Natural killer cell (primary cell): ENCODE data around the gene TBL1Y. TPM values are rescaled to one million over a fixed set of nuclear protein-coding genes. Genes with fewer than 3 reads are reported as not detected.

Source experiments
- ATAC-seq, 3 donors: fragments of 150-1000 bp in 2 of 3; fragments of 200-7000 bp in 1 of 3; cut with Tn5 transposase; 1 replicate in 1 of 3; 2 replicates in 2 of 3; pipeline ENCODE4 v1.10.0; 2021; ENCODE audit warnings: mild to moderate bottlenecking in 2 of 3, moderate library complexity in 2 of 3
- DNase-seq, 2 donors: peaks; one replicate each; pipeline versions ENCODE4 v3.0.0 to v3.0.0-alpha.2; 2013 to 2021; ENCODE audit warnings: mixed read lengths in 1 of 2
- H3K27ac ChIP-seq: one replicate; pipeline ENCODE4 v1.5.1; 2013; ENCODE audit warnings: mild to moderate bottlenecking, low read length
- H3K27me3 ChIP-seq: one replicate; pipeline ENCODE4 v1.6.1; 2013; ENCODE audit warnings: low read length; ENCODE audit not compliant: control insufficient read depth, insufficient read depth
- H3K36me3 ChIP-seq: one replicate; pipeline ENCODE4 v1.6.1; 2013; ENCODE audit warnings: low read length; ENCODE audit not compliant: control insufficient read depth, insufficient read depth
- H3K4me1 ChIP-seq: one replicate; pipeline ENCODE4 v1.6.1; 2013; ENCODE audit warnings: low read length; ENCODE audit not compliant: control insufficient read depth, insufficient read depth
- H3K4me3 ChIP-seq: one replicate; pipeline ENCODE4 v1.5.1; 2013; ENCODE audit warnings: low read length
- H3K9me3 ChIP-seq: one replicate; pipeline ENCODE4 v1.6.1; 2013; ENCODE audit warnings: low read length; ENCODE audit not compliant: control insufficient read depth, insufficient read depth
- H3K27ac Mint-ChIP-seq, 2 donors: one replicate each; pipeline ENCODE4 v1.8.0; 2022; ENCODE audit warnings: mild to moderate bottlenecking in 2 of 2, mixed read lengths in 2 of 2, moderate library complexity in 1 of 2
- H3K27me3 Mint-ChIP-seq, 2 donors: one replicate each; pipeline ENCODE4 v1.8.0; 2022; ENCODE audit warnings: low read depth in 2 of 2, mixed read lengths in 2 of 2
- H3K36me3 Mint-ChIP-seq: one replicate; pipeline ENCODE4 v1.8.0; 2022; ENCODE audit warnings: mixed read lengths
- H3K4me1 Mint-ChIP-seq, 2 donors: one replicate each; pipeline ENCODE4 v1.8.0; 2022; ENCODE audit warnings: mixed read lengths in 2 of 2
- H3K4me3 Mint-ChIP-seq: one replicate; pipeline ENCODE4 v1.8.0; 2022; ENCODE audit warnings: mild to moderate bottlenecking, moderate library complexity, mixed read lengths
- H3K9me3 Mint-ChIP-seq, 2 donors: one replicate each; pipeline ENCODE4 v1.8.0; 2022; ENCODE audit warnings: mixed read lengths in 2 of 2
- CTCF ChIP-seq: fragments of 200-600 bp; IDR thresholded peaks from one replicate; pipeline ENCODE4 v1.8.0; 2022; ENCODE audit warnings: antibody characterized with exemption
- WGBS: methylation state at CpG from one replicate; pipeline ENCODE4 v1.1.7; 2013; ENCODE audit warnings: missing lambda C conversion rate; ENCODE audit not compliant: insufficient coverage; 5-methylcytosine and 5-hydroxymethylcytosine counted together
- intact Hi-C: fragments of 100-400 bp; cut with micrococcal nuclease; formaldehyde crosslinking; loops from one replicate; pipeline ENCODE4 v1.14.2; 2022
- total RNA-seq, 4 donors: library from RNA; stranded (reverse); fragments of 120-200 nt in 1 of 4; gene quantifications; one replicate each; pipeline versions ENCODE4 v1.2.3 to v1.2.4, GENCODE V29; 2013 to 2022

The TBL1Y gene
- total RNA-seq, 3 donors from 2014 or later (not counting 1 experiment from before 2014, with no cell fraction given): not detected

- Mint-ChIP-seq H3K4me3 (no peak overlapping the region), H3K27ac (no peak overlapping the region), H3K27me3 (peaks cover 0 to 2% of the 10 kb centered on the region in 2 donors), H3K4me1 (peaks cover 0 to 6% of the 10 kb centered on the region in 2 donors), H3K9me3 (no peaks in the 10 kb centered on the region), H3K36me3 (no peaks in the 10 kb centered on the region)
- Histone ChIP-seq H3K27me3 (no peaks in the 10 kb centered on the region), H3K36me3 (no peaks in the 10 kb centered on the region), H3K9me3 (no peaks in the 10 kb centered on the region), H3K4me1 (no peaks in the 10 kb centered on the region), H3K27ac (no peak overlapping the region), H3K4me3 (no peak overlapping the region)
- WGBS: 88% methylated on average over 5 of the region's 5 CpGs
- intact Hi-C loops: loop anchor here (10.0 kb wide), 1 partner anchor 61 kb away; no protein-coding TSS in a partner anchor
- no peak for DNase-seq
- TF ChIP-seq CTCF: no peak
- no peak for ATAC-seq
Measured at GRCh38 chrY:7115871-7116270, 205.4 kb downstream of the TBL1Y start.

- no peaks in the 10 kb centered on the region for H3K4me1 ChIP-seq
- Mint-ChIP-seq H3K36me3 (no peaks in the 10 kb centered on the region), H3K4me3 (no peak overlapping the region), H3K9me3 (no peaks in the 10 kb centered on the region), H3K4me1 (peaks cover 0 to 6% of the 10 kb centered on the region in 2 donors), H3K27me3 (peaks cover 0 to 2% of the 10 kb centered on the region in 2 donors), H3K27ac (no peak overlapping the region)
- H3K9me3 ChIP-seq: no peaks in the 10 kb centered on the region
- intact Hi-C loops: no loop called here
- H3K27ac ChIP-seq: no peak overlapping the region
- no peak for DNase-seq
- no peak overlapping the region for H3K4me3 ChIP-seq
- WGBS: 88% methylated on average over 1 of the region's 4 CpGs
- TF ChIP-seq CTCF: no peak
- H3K36me3 ChIP-seq: no peaks in the 10 kb centered on the region
- H3K27me3 ChIP-seq: no peaks in the 10 kb centered on the region
- ATAC-seq: no peak
Measured at GRCh38 chrY:7122202-7122601, 211.7 kb downstream of the TBL1Y start.

GRCh38 chrY:7125136-7126056, 214.9 kb downstream of the TBL1Y start:
- H3K4me3 Mint-ChIP-seq: no peak overlapping the region
- TF ChIP-seq CTCF: no peak
- H3K27ac Mint-ChIP-seq: no peak overlapping the region
- intact Hi-C loops: no loop called here
- no peaks in the 10 kb centered on the region for H3K27me3 ChIP-seq
- WGBS: 79% methylated on average over 6 of the region's 6 CpGs
- H3K9me3 ChIP-seq: no peaks in the 10 kb centered on the region
- H3K36me3 Mint-ChIP-seq: no peaks in the 10 kb centered on the region
- H3K27me3 Mint-ChIP-seq: no peaks in the 10 kb centered on the region
- DNase-seq: no peak
- H3K27ac ChIP-seq: no peak overlapping the region
- H3K4me1 Mint-ChIP-seq: no peaks in the 10 kb centered on the region
- no peaks in the 10 kb centered on the region for H3K4me1 ChIP-seq
- no peaks in the 10 kb centered on the region for H3K36me3 ChIP-seq
- no peaks in the 10 kb centered on the region for H3K9me3 Mint-ChIP-seq
- ATAC-seq: no peak
- no peak overlapping the region for H3K4me3 ChIP-seq
